Loucy (cell line): ENCODE data around the gene SECISBP2L.

ENCODE experiments used
- H2AFZ ChIP-seq: fragments of 200-600 bp; sonication (generic); 2 replicates; pipeline ENCODE4 v1.6.0; 2016; ENCODE audit warnings: antibody characterized with exemption, mild to moderate bottlenecking, low read length, moderate library complexity
- H3F3A ChIP-seq: fragments of 200-600 bp; 2 replicates; pipeline ENCODE4 v1.6.0; 2016; ENCODE audit warnings: antibody characterized with exemption, low read depth, mild to moderate bottlenecking
- H3K27me3 ChIP-seq: fragments of 200-600 bp; sonication (generic); 2 replicates; pipeline ENCODE4 v1.6.1; 2014; ENCODE audit warnings: low read length, mild to moderate bottlenecking; ENCODE audit not compliant: insufficient read depth, poor library complexity, severe bottlenecking
- H3K36me3 ChIP-seq: fragments of 200-600 bp; sonication (generic); 2 replicates; pipeline ENCODE4 v1.6.1; 2016; ENCODE audit warnings: low read length; ENCODE audit not compliant: insufficient read depth
- H3K4me1 ChIP-seq: fragments of 200-600 bp; sonication (generic); 2 replicates; pipeline ENCODE4 v1.5.1; 2014; ENCODE audit warnings: low read length, mild to moderate bottlenecking; ENCODE audit not compliant: insufficient read depth, poor library complexity, severe bottlenecking
- H3K4me2 ChIP-seq: fragments of 200-600 bp; sonication (generic); 2 replicates; pipeline ENCODE4 v1.6.0; 2014; ENCODE audit warnings: antibody characterized with exemption, low read length, low read depth, mild to moderate bottlenecking; ENCODE audit not compliant: poor library complexity, severe bottlenecking
- H3K4me3 ChIP-seq: fragments of 200-600 bp; sonication (generic); 2 replicates; pipeline ENCODE4 v1.5.1; 2014; ENCODE audit warnings: low read length, mild to moderate bottlenecking, mixed read lengths; ENCODE audit not compliant: poor library complexity, severe bottlenecking
- H3K79me2 ChIP-seq: fragments of 200-600 bp; sonication (generic); 2 replicates; pipeline ENCODE4 v1.6.1; 2014; ENCODE audit warnings: low read length; ENCODE audit not compliant: insufficient read depth
- H3K9ac ChIP-seq: fragments of 200-600 bp; sonication (generic); 2 replicates; pipeline ENCODE4 v1.6.0; 2014; ENCODE audit warnings: mild to moderate bottlenecking, low read depth, low read length, moderate library complexity; ENCODE audit not compliant: poor library complexity, severe bottlenecking
- H3K9me2 ChIP-seq: fragments of 200-600 bp; sonication (generic); replicated peaks from 2 replicates; pipeline ENCODE4 v1.6.1; 2016; ENCODE audit warnings: low read depth, low read length, mixed read lengths
- H3K9me3 ChIP-seq: fragments of 200-600 bp; sonication (generic); 2 replicates; pipeline ENCODE4 v1.6.1; 2014; ENCODE audit warnings: mild to moderate bottlenecking, antibody characterized with exemption, low read length, low read depth; ENCODE audit not compliant: insufficient read depth
- H4K20me1 ChIP-seq: fragments of 200-600 bp; sonication (generic); 2 replicates; pipeline ENCODE4 v1.6.0; 2014; ENCODE audit warnings: antibody characterized with exemption, low read length, mild to moderate bottlenecking; ENCODE audit not compliant: insufficient read depth, poor library complexity, severe bottlenecking
- CTCF ChIP-seq: fragments of 200-600 bp; sonication (generic); conservative IDR thresholded peaks from 2 replicates; pipeline ENCODE4 v1.5.1; 2014; ENCODE audit warnings: mild to moderate bottlenecking, antibody characterized with exemption, low read length
- EZH2phosphoT487 ChIP-seq: fragments of 200-600 bp; IDR thresholded peaks from 2 replicates; pipeline ENCODE4 v1.6.1; 2018; ENCODE audit warnings: antibody characterized with exemption, mild to moderate bottlenecking, moderate library complexity, borderline replicate concordance

Gene SECISBP2L

GRCh38 chr15:49036650-49037545 lies 9.3 kb downstream of the SECISBP2L start:
- Histone ChIP-seq H3K36me3 (peaks cover 25% of the 10 kb centered on the region; the same call in 1 of the 2 replicates), H2AFZ (no peak overlapping the region), H3K79me2 (peaks cover 27% of the 10 kb centered on the region; the same call in 1 of the 2 replicates), H3K9me2 (no peaks in the 10 kb centered on the region), H3K4me1 (peaks cover 19% of the 10 kb centered on the region), H3F3A (no peaks in the 10 kb centered on the region), H3K9me3 (no peaks in the 10 kb centered on the region), H3K4me2 (peak overlapping the region; percentile 37), H3K9ac (no peak overlapping the region), H3K4me3 (no peak overlapping the region), H4K20me1 (peaks cover 11% of the 10 kb centered on the region), H3K27me3 (no peaks in the 10 kb centered on the region)
- TF ChIP-seq EZH2phosphoT487 = no peak
- TF ChIP-seq CTCF = no peak

GRCh38 chr15:49035825-49036224 lies 10.4 kb downstream of the SECISBP2L start:
- Histone ChIP-seq H3K4me2 (no peak overlapping the region), H4K20me1 (peaks cover 10% of the 10 kb centered on the region), H3K9me3 (no peaks in the 10 kb centered on the region), H3K79me2 (peaks cover 16% of the 10 kb centered on the region; the same call in 1 of the 2 replicates), H3K9me2 (no peaks in the 10 kb centered on the region), H3F3A (no peaks in the 10 kb centered on the region), H3K36me3 (peaks cover 25% of the 10 kb centered on the region; the same call in 1 of the 2 replicates), H2AFZ (no peak overlapping the region), H3K4me3 (no peak overlapping the region), H3K27me3 (no peaks in the 10 kb centered on the region), H3K9ac (no peak overlapping the region), H3K4me1 (peaks cover 8% of the 10 kb centered on the region)
- TF ChIP-seq CTCF = no peak
- no peak for TF ChIP-seq EZH2phosphoT487

GRCh38 chr15:49032601-49033145 lies 13.6 kb downstream of the SECISBP2L start:
- Histone ChIP-seq H3K9me3 (no peaks in the 10 kb centered on the region), H3K36me3 (peaks cover 45% of the 10 kb centered on the region; the same call in 1 of the 2 replicates), H3K79me2 (peaks cover 2% of the 10 kb centered on the region; the same call in 1 of the 2 replicates), H4K20me1 (peaks cover 2% of the 10 kb centered on the region), H2AFZ (no peak overlapping the region), H3K9ac (no peak overlapping the region), H3K27me3 (no peaks in the 10 kb centered on the region), H3K4me3 (no peak overlapping the region), H3K9me2 (no peaks in the 10 kb centered on the region), H3F3A (no peaks in the 10 kb centered on the region), H3K4me1 (peaks cover under 1% of the 10 kb centered on the region), H3K4me2 (no peak overlapping the region)
- TF ChIP-seq EZH2phosphoT487 = no peak
- TF ChIP-seq CTCF = no peak
